IPS DF 4.7 (cell line): Measurements from ENCODE around the gene SPACA7.
"Not testable (repeated sequence)": the region's sequence is repeated elsewhere in the genome, so short reads cannot be mapped to it uniquely, and the experiment has no call there.

ENCODE experiments used
- DNase-seq: peaks from one replicate; pipeline ENCODE4 v3.0.0-alpha.2; 2013; ENCODE audit warnings: low spot score; ENCODE audit errors: extremely low read depth

Gene SPACA7

DNA sequence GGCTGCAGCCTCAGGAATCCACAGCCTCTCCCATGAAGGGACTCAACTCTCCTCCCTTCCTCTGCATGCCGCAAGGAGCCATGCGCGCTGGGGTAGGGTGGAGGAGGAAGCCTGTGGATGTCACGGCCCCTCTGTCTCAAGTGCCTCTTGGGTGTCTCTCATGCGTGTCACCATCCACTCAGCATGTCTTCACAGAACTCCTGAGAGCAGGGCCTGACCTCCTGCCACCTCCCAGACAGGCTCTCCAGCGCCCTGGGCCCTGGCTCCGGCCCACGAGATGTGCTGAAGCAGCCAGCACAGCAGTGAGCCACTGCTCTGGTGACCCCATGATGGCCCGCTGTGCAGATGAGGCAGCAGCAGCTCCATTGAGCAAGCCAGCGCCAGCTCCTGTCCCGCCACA is 25.9 kb upstream of the SPACA7 start:
- no peak for DNase-seq

DNA sequence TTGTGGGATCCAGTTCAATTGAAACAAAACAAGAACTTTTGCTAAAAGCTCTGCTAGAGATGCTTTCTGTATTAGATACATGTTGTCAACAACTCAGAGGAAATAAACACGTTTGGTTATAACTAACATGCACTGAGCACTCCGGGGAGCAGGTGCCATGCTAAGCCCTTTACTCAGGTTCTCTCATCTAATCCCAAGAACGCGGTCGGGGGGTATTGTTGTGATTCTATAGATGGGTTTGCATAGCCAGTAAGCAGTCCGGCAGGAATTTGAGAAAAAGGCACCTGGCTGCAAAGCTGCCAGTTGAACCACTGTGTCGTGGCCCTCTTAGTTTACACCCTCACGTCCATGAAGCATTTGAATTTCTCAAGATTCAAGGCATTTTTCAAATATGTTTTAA is 24.3 kb upstream of the SPACA7 start:
- DNase-seq = no peak

DNA sequence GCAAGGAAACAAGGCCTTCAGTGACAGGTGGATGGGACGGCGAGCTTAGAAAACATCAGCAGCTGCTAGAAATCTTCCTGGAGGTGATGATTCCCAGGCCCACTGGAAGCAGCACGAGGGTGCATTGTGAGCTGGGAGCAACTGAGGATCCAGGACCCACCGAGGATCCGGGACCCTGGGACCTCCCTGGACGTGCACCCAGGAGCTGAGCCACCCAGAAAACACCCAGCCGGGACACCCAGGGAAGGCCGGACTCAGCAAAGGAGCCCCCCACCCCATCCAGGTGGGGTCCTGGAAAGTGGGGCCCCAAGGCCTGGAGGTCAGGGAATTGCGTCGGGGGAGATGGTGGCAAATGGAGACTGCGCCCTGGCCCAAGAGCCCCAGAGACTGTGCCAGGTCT is 22.3 kb upstream of the SPACA7 start:
- no peak for DNase-seq

DNA sequence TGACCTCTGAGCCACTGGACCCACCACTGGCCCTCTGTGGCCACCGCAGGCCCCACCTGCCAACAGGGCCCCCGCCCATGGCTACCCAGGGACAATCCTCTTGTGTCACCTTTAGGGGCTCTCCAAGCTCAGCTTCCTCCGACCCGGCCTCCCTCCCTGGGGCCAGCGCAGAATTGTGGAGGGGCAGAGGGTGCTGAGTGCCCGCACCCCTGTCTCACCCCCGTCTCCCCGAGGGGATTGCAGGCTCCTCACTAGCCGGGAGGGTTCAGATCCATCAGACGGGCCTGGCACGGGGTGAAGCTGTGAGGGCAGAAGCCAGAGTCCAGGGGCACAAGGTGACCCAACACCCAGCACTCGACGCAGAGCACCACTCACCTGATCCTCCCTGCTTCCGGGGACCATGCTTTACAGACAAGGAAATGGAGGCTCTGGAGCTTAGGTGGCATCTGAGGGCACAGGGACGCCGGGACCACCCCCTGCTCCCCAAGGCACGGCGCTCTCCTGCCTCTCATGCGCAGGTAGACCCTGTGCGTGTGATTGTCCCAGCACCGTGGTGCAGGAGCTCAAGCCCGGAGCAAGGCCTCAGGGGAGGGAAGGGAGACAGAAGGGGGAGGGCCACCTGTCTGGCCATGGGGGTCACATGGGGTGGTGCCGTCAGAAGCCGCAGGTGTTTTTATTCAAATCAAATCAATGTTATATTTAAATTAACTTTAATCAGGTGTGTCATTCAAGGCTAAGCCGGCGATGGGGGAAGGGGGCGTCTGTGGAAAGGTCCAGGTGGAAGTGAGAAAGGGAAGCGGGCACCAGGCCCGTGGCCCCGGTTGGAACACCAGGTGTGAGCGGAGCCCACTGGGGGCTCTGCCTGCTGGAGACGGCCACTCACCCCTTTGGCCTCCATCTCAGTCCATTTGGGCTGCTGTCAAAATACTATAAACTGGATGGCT is 21.6 kb upstream of the SPACA7 start:
- no peak for DNase-seq

DNA sequence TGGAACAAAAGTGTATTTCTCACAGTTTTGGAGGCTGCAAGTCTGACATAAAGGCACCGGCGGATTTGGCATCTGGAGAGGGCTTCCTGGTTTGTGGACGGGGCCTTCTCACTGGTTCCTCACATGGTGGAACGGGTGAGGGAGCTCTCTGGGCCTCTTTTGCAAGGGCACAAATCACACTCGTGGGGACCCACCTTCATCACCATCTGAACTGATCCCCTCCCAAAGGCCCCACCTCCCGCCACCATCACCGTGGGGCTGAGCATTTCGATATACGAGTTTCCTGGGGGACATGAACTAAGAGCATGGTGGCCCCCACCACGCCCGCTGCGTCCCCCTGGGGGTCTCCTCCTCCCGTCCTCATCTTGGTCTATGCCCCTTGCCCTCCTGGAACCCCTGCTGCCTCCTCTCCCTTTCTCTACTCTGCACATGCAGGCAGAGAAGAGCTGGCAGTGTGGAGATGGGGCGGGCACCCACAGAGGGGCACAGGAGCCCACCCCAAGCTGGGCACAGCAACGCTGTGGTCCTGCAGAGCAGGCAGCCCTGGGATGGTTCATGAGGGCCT is 20.8 kb upstream of the SPACA7 start:
- DNase-seq = no peak

DNA sequence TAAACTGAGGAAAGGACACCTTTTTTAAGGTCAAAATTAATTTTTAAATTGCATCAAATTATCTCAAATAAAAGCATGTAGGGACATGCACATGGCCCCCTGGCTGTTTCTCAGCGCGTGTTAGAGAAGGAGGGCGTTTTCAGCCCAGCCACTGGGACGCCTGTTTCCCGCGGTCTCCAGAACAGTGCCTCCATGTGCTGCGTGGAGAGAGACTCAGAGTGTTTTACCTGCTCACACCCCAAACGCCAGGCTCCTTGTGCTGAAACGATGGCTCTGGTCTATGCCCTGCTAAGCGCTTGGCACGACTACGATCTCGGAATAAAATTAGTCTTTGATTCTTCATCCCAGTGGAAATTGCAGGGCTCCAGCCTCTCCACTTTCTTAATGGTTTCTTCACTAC is 20.0 kb upstream of the SPACA7 start:
- no peak for DNase-seq

DNA sequence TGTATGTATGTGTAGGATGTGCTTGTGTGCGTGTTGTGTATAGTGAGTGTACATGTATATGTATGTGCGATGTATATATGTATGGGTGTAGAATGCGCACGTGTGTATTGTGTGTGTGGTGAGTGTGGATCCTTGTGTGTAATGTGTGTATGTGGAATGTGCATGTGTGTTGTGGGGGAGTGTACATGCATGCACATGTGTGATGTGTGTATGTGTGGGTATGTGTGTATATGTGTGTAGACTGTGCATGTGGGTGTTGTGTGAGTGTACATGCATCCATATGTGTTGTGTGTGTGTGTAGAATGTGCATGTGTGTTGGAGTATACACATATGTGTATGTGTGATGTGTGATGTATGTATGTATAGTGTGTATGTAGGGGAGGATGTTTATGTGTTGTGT is 18.0 kb upstream of the SPACA7 start:
- DNase-seq = no peak

DNA sequence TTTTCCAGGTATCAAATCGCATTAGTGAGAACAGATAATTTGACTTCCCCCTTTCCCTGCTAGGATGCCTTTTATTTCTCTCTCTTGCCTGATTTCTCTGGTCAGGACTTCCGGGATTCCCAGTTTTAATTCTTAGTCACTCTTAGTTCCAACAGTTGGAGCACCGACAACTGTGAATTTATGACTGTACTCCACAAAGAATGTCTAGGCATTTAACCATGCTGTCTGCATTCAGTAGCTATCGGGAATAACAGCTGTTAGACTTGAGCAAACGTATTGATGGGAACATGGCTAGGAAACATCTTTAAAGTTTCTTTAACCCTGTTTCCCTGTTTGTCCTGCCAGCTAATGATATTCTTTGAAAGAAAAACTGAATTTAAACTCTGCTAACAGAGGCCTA is 14.1 kb upstream of the SPACA7 start:
- no peak for DNase-seq

DNA sequence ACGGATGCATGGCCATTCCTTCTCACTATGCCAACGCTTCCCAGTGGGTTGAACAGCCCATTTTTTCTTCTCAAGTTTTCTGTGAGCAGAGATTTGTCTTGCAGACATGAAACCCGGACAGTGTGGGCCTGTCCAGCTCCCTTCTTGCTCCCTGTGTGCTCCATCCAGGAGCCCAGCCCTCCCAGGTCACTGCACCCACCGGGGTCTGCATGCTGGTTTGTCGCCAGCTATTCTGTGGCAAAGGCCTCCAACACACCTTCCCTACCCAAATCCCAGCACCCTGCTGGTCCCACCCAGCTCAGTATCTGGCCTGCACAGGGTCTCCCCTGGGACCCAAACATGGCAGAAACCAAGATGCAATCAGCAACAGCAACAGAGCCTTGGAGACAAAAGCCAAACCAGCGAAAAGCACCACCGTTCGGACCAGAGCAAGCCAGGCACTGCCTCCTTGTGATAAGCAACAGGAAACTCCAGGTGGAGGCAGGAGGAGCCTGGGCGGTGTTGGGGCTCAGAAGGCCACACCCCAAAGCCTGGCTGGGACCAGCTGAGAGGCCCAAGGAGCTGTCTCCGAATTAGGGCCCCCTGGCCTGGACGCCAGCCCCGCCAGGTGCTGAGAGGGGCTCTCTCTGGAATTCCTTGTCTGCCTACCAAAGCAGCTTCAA is 12.2 kb upstream of the SPACA7 start:
- no peak for DNase-seq

DNA sequence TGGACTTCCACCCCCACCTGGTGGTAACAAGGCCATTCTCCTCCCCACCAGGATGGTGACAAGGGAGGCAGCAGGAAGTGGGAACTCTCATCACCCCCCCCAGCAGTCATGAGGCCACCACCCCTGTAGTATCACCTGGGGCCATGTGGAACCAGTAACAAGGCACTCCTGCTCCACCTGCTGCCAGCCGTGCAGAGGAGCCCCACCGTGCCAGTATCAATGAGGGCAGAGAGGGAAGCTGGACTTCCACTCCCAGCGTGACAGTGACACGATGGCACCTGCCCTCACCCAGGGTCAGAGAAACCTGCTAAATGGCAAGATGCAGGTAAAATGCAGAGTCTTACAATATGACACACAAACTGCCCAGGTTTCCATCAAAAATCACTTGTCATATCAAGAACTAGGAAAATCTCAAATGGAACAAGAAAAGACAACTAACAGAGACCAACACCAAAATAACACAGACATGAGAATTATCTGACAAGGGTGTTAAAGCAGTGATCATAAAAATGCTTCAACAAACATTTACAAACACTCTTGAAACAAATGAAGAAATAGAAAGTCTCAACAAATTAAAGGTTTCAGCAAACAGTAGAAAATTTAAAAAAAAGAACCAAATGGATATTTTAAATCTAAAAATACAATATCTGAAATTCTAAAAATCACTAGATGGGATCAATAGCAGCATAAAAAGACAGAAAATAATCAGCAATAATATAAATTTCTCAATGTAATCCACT is 9.1 kb upstream of the SPACA7 start:
- DNase-seq = no peak

DNA sequence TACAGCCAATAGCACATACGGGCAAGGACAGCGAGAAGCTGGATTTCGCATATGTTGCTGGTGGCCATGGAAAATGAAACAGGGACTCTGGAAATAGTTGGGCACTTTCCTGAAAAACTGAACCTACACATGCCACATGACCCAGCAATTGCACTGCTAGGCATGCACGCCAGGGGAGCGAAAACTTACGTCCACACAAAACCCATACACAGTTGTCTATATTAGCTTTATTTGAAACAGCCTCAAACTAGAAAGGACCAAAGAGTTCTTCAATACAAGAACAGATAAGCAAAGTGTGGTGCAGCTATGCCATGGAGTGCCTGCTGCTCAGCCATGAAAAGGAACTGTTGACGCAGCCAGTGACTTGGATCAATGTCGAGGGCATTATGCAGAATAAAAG is 7.3 kb upstream of the SPACA7 start:
- DNase-seq = no peak

DNA sequence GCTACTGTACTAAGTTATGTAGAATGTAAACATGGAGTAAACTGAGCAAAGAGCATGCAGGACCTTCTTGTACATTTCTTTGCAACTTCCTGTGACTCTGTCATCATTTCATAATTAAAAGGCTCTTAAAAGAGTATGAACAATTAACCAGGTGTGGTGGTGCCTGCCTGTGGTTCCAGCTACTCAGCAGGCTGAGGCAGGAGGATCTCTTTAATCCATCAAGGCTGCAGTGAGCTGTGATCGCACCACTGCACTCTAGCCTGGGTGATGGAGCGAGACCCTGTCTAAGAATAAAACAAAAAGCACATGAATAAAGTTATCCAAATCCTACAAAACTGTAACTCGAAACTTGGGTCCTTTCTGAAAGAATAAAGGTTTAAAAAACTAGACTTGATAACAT is 5.8 kb upstream of the SPACA7 start:
- DNase-seq = no peak

DNA sequence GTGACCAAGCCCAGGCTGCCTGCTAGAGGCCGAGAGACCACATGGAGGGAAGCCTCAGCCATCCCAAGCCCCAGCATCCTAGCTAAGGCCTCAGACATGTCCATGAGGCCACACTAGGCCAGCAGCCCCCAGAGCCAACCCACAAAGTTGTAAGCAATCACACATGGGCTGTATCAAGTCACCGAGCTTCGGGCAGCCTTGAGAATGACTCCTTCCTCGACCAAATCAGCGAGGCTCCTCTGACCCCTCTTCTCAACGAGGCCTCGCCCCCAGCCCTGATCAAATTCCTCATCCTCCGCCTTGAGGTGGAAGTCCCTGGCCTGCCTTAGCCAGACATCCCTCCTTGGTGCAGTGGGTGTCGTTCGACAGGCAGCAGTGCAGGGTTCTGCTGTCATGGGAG is 1.9 kb upstream of the SPACA7 start:
- no peak for DNase-seq

DNA sequence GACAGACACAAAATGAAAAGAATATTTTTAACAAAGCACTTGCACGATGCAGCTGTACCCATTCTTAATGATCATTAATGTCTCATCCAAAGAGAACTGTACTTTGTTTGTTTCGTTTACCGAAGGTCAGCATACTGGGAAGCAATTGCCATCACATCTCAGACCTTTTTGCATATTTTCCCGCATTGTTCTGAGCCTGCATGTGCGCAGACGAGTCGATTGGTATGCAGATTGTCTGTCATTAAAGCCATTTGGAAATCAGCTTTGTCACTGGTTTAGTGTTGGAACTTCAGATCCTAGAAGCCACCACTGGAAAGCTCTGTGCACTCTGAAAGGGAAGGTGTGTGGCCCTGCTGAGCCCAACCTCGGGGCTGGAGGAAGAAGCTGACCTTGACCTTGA is 15.6 kb downstream of the SPACA7 start:
- DNase-seq = no peak

DNA sequence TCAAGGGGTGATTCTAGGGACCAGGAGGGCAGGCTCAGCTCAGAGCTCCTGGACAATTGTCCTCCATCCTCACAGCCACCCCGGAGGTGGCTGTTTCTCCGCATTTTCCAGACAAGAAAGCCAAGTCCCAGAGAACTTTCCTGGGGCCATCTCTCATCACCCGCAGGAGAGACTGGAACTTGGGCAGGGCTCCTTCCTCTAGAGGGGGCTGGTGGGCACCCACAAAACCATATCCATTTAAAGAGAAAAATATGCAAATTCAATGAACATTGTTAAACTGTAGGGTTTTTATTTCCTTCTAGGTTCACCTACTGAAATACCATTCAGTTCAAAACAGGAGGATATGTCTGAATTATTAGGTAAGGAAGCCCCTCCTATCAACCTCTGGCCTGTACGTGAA is 16.6 kb downstream of the SPACA7 start:
- DNase-seq = no peak

DNA sequence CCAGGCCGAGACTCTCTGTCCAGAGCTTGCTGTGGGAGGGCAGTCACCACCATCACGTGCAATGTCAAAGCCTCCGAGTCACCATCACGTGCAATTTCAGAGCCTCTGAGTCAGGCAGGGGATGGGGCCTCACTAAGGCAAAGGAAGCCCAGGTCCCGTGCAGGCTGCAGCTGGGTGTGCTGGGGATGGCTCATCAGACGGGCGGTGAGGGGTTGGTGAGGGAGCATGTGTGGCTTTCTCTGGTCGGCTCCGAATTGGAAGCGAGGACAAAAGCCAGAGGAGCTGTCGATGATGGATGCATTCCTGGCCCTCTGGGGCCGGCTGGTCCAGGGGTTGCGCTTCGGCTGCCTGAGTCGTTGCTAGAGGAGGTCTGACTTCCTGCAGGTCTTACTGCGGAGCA is 18.9 kb downstream of the SPACA7 start:
- not testable (repeated sequence) for DNase-seq

DNA sequence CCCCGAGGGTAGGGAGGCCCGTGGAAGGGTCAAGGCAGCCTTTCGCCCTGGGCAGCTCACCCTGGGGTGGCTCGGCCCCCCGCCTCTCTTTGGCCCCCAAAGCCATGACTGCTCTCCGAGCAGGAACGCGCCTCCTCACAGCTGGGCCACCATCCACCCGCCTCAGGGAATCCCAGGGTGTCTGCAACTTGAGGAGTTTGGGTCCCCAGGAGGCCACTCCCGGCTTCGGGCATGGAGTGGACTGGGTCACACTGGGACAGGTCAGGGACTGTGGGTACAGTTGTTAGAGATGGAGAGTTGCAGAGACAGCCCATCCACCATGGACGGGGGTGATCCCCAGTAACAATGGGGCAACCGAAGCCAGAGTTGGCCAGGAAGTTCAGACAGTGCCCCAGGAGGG is 19.8 kb downstream of the SPACA7 start:
- DNase-seq = not testable (repeated sequence)

DNA sequence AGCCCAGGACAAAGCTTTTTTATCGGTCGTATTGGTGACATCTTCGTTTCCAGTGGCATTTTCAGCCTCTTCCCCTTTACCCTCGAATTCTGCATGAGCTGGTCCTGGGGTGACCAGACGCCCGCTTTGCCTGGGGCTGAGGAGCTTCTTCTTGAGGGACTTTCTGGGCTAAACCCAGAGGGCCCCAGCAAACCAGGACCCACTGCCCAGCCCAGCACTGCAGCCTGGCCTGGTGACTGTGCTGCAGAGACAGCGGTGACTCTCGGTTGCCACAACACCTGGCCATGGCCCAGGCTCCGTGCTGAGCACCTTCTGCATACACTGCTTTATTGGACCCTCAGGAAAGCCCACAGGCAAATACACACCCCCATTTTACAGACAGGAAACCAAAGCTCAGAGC is 21.0 kb downstream of the SPACA7 start:
- DNase-seq = no peak

DNA sequence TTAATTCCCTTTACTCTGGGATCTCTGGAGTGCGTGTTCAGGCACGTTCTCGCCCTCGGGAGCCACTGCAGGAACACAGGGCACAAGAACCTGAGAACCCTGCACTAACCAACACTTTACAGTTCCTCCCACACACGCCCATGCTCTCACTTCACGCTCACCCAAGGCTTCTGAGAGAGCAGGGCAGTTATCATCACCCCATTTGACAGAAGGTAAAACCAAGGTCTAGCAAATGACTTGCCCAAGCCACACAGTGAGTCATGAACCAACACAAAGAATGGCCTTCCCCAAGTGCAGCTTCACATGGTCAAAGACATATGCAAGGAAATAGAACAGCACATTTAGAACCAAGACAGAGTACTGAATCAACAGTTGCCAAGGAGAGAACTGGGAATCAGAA is 22.2 kb downstream of the SPACA7 start:
- not testable (repeated sequence) for DNase-seq

DNA sequence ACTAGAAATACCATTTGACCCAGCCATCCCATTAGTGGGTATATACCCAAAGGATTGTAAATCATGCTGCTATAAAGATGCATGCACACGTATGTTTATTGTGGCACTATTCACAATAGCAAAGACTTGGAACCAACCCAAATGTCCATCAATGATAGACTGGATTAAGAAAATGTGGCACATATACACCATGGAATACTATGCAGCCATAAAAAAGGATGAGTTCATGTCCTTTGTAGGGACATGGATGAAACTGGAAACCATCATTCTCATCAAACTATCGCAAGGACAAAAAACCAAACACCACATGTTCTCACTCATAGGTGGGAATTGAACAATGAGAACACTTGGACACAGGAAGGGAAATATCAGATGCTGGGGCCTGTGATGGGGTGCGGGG is 33.7 kb downstream of the SPACA7 start:
- DNase-seq = not testable (repeated sequence)

DNA sequence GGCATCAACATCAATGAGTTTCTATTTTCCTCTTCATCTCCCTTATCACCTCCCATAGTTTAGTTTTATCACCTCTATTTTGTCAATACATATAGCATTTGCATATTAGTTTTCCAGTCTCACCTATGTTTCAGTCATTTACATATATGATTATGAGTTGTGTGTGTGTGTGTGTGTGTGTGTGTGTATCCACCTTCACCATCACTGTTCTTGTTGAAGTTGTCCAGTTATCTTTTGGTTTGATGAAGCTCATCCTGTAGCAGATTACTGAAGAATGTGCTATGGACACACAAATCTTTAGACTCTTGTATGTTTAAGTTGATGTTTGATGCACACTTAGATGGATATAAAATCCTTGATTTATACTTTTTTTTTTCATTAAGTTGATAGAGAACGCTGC is 40.5 kb downstream of the SPACA7 start:
- no peak for DNase-seq

DNA sequence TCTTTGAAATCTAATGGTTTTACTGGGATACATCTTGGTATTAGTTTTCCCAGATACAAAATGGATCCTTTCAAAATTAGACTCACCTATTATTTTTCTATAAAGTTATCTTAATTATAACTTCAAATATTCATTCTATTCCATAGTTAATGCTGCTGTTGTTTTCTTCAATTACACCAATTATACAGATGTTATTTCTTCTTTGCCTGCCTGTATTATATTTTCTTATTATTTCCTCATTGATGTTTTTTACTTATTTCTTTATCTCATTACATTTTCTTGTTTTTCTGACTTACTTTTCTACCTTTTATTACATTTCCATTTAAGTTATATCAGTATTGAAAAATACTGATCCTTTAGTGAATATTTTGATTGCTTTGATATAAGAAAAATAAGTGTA is 40.9 kb downstream of the SPACA7 start:
- DNase-seq = no peak
